Kidney epithelial cell (primary cell): ENCODE data around the gene KRTAP10-2. TPM values are rescaled to one million over a fixed set of nuclear protein-coding genes. Genes with fewer than 3 reads are reported as not detected.
"Not testable (repeated sequence)": the region's sequence is repeated elsewhere in the genome, so short reads cannot be mapped to it uniquely, and the experiment has no call there.

Source experiments
- DNase-seq: peaks from one replicate; pipeline ENCODE4 v3.0.0-alpha.2; 2010; ENCODE audit warnings: low read depth
- H3K27me3 ChIP-seq: 2 replicates; pipeline ENCODE4 v1.6.0; 2011; ENCODE audit warnings: low read length; ENCODE audit not compliant: control insufficient read depth, insufficient read depth
- H3K36me3 ChIP-seq: 2 replicates; pipeline ENCODE4 v1.5.1; 2011; ENCODE audit warnings: low read length; ENCODE audit not compliant: control insufficient read depth, insufficient read depth
- H3K4me3 ChIP-seq: 2 replicates; pipeline ENCODE4 v1.5.1; 2011; ENCODE audit warnings: low read depth, mild to moderate bottlenecking, control low read depth, low read length
- CTCF ChIP-seq: IDR thresholded peaks from 2 replicates; pipeline ENCODE4 v1.5.1; 2011; ENCODE audit warnings: mild to moderate bottlenecking, moderate library complexity, low read length, control low read depth, inconsistent platforms; ENCODE audit not compliant: insufficient read depth, poor library complexity, severe bottlenecking
- total RNA-seq: library from RNA; depleted of rRNA; stranded (reverse); fragments of >200 nt; gene quantifications from 2 replicates; pipeline ENCODE4 v1.2.3, GENCODE V29; 2015

Gene KRTAP10-2
- total RNA-seq, 1 donor from 2014 or later, result not detected

- DNase-seq, result no peak
- no peak for TF ChIP-seq CTCF
- peaks cover 14% of the 10 kb centered on the region for H3K27me3 ChIP-seq
- H3K36me3 ChIP-seq, result no peaks in the 10 kb centered on the region
- H3K4me3 ChIP-seq, result no peak overlapping the region
Observed at GRCh38 chr21:44595524-44595923, 44.2 kb upstream of the KRTAP10-2 start.

GRCh38 chr21:44594406-44594916, 43.2 kb upstream of the KRTAP10-2 start:
- no peak for DNase-seq
- H3K27me3 ChIP-seq, result peaks cover 14% of the 10 kb centered on the region
- no peak for TF ChIP-seq CTCF

GRCh38 chr21:44593598-44594405, 42.5 kb upstream of the KRTAP10-2 start:
- no peak for DNase-seq
- Histone ChIP-seq H3K4me3 (no peak overlapping the region), H3K36me3 (no peaks in the 10 kb centered on the region), H3K27me3 (peaks cover 14% of the 10 kb centered on the region)
- no peak for TF ChIP-seq CTCF

More at GRCh38 chr21:44594406-44594916, 43.2 kb upstream of the KRTAP10-2 start:
- Histone ChIP-seq H3K4me3 (no peak overlapping the region), H3K36me3 (no peaks in the 10 kb centered on the region)

GRCh38 chr21:44592446-44593311, 41.4 kb upstream of the KRTAP10-2 start, which contains the start of gene KRTAP10-6:
Gene KRTAP10-6 (minus strand): TSS chr21:44592505. CDS start chr21:44592484, 21 bp downstream.
- Histone ChIP-seq H3K4me3 (no peak within 1 kb of the TSS), H3K36me3 (no peaks in the 10 kb centered on the region), H3K27me3 (peaks cover 14% of the 10 kb centered on the region)
- no peak for DNase-seq
- TF ChIP-seq CTCF, result no peak

- peaks cover 14% of the 10 kb centered on the region for H3K27me3 ChIP-seq
- DNase-seq, H3K36me3 ChIP-seq: not testable (repeated sequence)
Observed at GRCh38 chr21:44591801-44592130, 40.5 kb upstream of the KRTAP10-2 start.

GRCh38 chr21:44590897-44591800, 39.8 kb upstream of the KRTAP10-2 start:
- not testable (repeated sequence) for DNase-seq, H3K36me3 ChIP-seq, H3K4me3 ChIP-seq

More at GRCh38 chr21:44591801-44592130, 40.5 kb upstream of the KRTAP10-2 start:
- H3K4me3 ChIP-seq, result not testable (repeated sequence)

More at GRCh38 chr21:44590897-44591800, 39.8 kb upstream of the KRTAP10-2 start:
- H3K27me3 ChIP-seq, result peaks cover 14% of the 10 kb centered on the region
